ENCODE results near the gene PLCB1. TPM values are rescaled to one million over a fixed set of nuclear protein-coding genes. Genes with fewer than 3 reads are reported as not detected.

PLCB1 gene
- total and polyA plus RNA-seq, 2 experiments from 2014 or later: 14.9 to 20.7 TPM

DNA sequence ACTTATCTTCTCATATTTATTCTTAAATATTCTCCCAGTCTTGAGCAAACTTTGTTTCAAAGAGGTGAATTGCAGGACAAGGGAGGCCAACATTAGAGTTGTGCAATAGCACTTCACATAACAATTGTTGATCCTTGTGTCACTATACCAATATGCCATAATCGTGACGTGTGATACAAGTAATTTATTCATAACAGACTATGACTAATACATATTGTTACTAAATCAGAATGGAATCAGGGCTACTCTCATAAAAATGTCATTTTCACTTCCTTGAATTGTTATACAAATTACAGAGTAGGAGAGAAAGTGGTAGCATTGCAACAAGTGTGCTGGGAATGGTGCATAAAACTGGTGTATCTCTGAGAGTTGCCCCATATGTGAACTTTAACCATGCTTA is 37.2 kb upstream of the PLCB1 start:
- TF ChIP-seq, protein P1, sequence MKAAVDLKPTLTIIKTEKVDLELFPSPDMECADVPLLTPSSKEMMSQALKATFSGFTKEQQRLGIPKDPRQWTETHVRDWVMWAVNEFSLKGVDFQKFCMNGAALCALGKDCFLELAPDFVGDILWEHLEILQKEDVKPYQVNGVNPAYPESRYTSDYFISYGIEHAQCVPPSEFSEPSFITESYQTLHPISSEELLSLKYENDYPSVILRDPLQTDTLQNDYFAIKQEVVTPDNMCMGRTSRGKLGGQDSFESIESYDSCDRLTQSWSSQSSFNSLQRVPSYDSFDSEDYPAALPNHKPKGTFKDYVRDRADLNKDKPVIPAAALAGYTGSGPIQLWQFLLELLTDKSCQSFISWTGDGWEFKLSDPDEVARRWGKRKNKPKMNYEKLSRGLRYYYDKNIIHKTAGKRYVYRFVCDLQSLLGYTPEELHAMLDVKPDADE (IDR thresholded peaks at IDR 0.05): no peak
- TF ChIP-seq NANOG (IDR thresholded peaks at IDR 0.05; ENCODE audit: borderline replicate concordance) (no peak), JUNB (IDR thresholded peaks at IDR 0.05; ENCODE audit: unreplicated experiment) (no peak), CREB1 (CRISPR knock-in tag; IDR thresholded peaks at IDR 0.05; ENCODE audit: low read depth) (no peak), ZNF331 (CRISPR knock-in tag; IDR thresholded peaks at IDR 0.05; ENCODE audit: low read depth) (no peak), POLR2AphosphoS5 (IDR thresholded peaks at IDR 0.05; ENCODE audit: low read depth) (no peak)
- TF ChIP-seq, protein P2, sequence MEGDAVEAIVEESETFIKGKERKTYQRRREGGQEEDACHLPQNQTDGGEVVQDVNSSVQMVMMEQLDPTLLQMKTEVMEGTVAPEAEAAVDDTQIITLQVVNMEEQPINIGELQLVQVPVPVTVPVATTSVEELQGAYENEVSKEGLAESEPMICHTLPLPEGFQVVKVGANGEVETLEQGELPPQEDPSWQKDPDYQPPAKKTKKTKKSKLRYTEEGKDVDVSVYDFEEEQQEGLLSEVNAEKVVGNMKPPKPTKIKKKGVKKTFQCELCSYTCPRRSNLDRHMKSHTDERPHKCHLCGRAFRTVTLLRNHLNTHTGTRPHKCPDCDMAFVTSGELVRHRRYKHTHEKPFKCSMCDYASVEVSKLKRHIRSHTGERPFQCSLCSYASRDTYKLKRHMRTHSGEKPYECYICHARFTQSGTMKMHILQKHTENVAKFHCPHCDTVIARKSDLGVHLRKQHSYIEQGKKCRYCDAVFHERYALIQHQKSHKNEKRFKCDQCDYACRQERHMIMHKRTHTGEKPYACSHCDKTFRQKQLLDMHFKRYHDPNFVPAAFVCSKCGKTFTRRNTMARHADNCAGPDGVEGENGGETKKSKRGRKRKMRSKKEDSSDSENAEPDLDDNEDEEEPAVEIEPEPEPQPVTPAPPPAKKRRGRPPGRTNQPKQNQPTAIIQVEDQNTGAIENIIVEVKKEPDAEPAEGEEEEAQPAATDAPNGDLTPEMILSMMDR (conservative IDR thresholded peaks at IDR 0.05; ENCODE audit: low read depth in 2 of 2): no peak
- TF ChIP-seq, protein P3, sequence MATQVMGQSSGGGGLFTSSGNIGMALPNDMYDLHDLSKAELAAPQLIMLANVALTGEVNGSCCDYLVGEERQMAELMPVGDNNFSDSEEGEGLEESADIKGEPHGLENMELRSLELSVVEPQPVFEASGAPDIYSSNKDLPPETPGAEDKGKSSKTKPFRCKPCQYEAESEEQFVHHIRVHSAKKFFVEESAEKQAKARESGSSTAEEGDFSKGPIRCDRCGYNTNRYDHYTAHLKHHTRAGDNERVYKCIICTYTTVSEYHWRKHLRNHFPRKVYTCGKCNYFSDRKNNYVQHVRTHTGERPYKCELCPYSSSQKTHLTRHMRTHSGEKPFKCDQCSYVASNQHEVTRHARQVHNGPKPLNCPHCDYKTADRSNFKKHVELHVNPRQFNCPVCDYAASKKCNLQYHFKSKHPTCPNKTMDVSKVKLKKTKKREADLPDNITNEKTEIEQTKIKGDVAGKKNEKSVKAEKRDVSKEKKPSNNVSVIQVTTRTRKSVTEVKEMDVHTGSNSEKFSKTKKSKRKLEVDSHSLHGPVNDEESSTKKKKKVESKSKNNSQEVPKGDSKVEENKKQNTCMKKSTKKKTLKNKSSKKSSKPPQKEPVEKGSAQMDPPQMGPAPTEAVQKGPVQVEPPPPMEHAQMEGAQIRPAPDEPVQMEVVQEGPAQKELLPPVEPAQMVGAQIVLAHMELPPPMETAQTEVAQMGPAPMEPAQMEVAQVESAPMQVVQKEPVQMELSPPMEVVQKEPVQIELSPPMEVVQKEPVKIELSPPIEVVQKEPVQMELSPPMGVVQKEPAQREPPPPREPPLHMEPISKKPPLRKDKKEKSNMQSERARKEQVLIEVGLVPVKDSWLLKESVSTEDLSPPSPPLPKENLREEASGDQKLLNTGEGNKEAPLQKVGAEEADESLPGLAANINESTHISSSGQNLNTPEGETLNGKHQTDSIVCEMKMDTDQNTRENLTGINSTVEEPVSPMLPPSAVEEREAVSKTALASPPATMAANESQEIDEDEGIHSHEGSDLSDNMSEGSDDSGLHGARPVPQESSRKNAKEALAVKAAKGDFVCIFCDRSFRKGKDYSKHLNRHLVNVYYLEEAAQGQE (IDR thresholded peaks at IDR 0.05; ENCODE audit: unreplicated experiment): no peak
- no peak overlapping the region for H3K27ac ChIP-seq (ENCODE audit: low read depth)
- H3K79me2 ChIP-seq (replicated peaks; ENCODE audit: insufficient read depth): no peaks in the 10 kb centered on the region
- H2AFZ ChIP-seq: no peak overlapping the region
- Mint-ChIP-seq H3K4me1 (no peaks in the 10 kb centered on the region), H3K27ac (no peak overlapping the region), H3K36me3 (ENCODE audit: low read depth) (no peaks in the 10 kb centered on the region), H3K9me3 (no peaks in the 10 kb centered on the region), H3K27me3 (ENCODE audit: insufficient read depth, low read depth, poor library complexity) (no peaks in the 10 kb centered on the region), H3K4me3 (no peak overlapping the region)
- no peaks in the 10 kb centered on the region for H4K20me1 ChIP-seq (replicated peaks; ENCODE audit: insufficient read depth)
- H3K4me2 ChIP-seq: no peak overlapping the region
- H3K4me1 ChIP-seq (ENCODE audit: insufficient read depth): no peaks in the 10 kb centered on the region
- no peaks in the 10 kb centered on the region for H3K36me3 ChIP-seq (ENCODE audit: insufficient read depth)
- H3K9me2 ChIP-seq (ENCODE audit: insufficient read depth): no peaks in the 10 kb centered on the region
- H3F3A ChIP-seq (replicated peaks; ENCODE audit: low read depth): no peaks in the 10 kb centered on the region
- ATAC-seq (no peak), DNase-seq (ENCODE audit: low spot score) (no peak)
- no peak overlapping the region for H3K4me3 ChIP-seq
- H3K27me3 ChIP-seq (ENCODE audit: insufficient read depth): no peaks in the 10 kb centered on the region
